Mucosa of gallbladder (tissue), 1 donor: ENCODE results near the gene BMAL1. TPM values are rescaled to one million over a fixed set of nuclear protein-coding genes. Genes with fewer than 3 reads are reported as not detected.
A peak's percentile ranks its signal among the peaks of the same experiment; 100 is the strongest.

Source experiments
- DNase-seq: peaks from one replicate; pipeline ENCODE4 v3.0.0-alpha.2; 2020; ENCODE audit warnings: low spot score
- total RNA-seq: library from RNA; stranded (reverse); gene quantifications from one replicate; pipeline ENCODE4 v1.2.1, GENCODE V29; 2021
- donor health status: DM: no; HTN: no; CAD: no.

Gene BMAL1
- total RNA-seq, 1 donor from 2014 or later, result 21.2 TPM

DNA sequence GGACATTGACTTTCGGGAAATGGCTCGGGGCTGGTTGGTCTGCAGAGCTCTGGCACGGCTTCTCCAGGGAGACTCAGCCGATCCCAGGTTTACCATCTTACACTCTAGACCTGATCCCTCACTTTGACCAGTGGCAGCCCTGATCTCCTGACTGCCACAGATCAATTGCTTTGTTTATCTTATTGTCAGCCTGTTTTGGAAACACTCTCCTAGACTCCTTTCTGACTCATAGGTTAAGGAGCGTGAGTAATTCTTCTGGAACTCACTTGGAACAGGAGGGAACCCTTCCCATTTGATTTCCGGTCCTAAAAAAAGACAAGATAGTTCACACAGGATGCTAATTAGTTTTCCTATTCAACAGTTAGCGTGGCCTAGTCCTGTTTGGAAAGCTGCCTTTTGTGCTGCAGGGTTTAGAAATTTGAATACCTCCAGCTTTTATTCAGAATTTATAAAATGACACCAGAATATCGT is 16.0 kb upstream of the BMAL1 start:
- DNase-seq, result peak; percentile 48

DNA sequence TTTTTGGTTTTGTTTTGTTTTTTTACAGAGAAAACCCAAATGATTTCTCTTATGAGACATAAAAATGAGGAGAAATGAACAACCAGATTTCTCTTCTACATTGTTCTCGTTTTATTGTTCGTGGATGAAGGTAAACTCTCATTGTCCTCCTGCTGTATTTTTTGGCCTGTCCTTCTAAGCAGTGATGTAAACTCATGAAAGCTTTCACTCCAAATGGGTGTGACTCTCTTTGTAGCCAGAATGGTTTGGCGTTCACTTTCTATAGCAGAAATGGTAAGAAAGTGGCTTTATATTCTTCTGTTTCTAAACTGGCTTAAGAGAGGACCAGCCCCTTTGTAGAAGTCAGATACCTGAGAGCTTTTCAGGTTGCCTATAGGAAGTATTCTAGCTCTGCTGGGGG is 15.5 kb upstream of the BMAL1 start:
- DNase-seq, result no peak

DNA sequence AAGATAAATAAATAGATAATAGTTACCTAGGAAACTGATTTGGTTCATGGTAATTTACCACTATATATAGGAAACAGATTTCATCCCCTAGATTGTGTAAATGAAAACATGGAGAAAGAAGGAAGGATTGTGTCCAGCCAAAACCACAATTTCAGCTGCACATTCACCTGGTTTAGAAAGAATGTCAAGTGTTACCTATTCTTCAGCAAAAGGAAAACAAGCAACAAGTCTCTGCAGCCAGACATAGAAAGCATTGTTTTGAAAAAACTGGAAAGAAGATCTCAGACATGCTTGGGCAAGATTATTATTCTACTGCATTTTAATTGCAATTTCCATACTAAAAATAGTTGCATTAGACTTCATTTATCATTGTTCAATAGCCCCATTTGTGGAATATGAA is 8.8 kb upstream of the BMAL1 start:
- no peak for DNase-seq

DNA sequence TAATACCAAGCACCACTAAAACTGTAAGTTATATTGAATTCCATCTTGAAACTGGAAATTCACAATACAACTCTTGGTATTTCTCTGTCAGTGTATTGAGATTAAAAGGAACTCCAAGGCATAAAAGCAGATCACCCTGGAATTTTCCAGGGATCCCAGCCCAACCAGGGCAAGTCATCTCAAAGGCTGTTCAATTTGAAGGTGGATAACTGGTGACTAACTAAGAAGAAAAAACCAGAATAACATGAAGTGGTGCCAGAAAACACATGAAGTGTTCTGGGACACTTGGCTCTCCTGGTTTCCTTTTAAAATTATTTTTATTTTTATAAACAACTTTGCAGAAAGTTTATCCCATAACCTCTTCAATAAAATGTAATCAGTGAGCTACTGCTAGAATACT is 7.8 kb upstream of the BMAL1 start:
- no peak for DNase-seq

DNA sequence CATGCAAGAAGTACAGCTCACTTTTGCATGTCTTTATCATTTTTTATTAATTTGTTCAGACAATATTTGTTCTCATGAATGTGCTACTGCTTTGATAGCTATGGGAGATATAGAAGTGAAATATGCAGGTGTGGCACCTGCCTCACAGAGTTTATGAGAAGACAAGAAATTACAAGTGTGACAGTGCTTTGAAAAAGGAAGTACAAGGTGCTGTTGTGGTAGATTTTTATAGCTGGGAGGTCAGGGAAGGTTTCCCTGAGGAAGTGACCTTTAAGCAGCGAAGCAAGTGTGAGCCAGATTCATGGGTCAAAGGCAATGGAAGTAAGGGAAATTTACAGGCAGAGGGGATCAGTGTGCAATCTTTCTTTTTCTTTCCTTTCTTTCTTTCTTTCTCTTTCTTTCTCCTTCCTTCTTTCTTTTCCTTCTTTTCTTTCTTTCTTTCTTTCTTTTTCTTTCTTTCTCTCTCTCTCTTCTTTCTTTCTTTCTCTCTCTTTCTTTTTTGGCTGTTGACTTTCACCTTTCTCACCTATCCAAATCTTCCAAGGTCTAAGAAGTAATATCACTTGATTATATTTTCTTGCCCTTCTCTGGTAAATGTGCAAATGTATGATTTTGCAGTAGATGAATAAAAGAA is 6.4 kb upstream of the BMAL1 start:
- no peak for DNase-seq

DNA sequence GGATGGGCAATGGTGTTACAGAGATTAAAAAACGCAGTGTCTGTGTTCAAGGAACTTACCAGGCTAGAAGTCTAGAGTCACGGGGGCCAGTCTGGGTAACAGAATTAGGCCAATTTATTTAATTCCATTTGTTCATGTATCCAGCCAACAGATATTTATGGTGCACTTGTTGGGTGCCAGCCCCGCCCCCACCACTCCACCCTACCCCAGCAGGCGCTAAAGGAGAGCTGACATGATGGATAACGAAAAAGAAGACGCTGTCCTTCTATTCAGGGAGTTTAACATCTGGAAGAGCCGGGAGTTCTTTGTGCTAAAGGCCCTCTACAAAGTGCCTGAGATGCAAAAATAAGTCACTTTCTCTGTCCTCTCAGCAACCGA is 1.1 kb upstream of the BMAL1 start:
- DNase-seq, result no peak

DNA sequence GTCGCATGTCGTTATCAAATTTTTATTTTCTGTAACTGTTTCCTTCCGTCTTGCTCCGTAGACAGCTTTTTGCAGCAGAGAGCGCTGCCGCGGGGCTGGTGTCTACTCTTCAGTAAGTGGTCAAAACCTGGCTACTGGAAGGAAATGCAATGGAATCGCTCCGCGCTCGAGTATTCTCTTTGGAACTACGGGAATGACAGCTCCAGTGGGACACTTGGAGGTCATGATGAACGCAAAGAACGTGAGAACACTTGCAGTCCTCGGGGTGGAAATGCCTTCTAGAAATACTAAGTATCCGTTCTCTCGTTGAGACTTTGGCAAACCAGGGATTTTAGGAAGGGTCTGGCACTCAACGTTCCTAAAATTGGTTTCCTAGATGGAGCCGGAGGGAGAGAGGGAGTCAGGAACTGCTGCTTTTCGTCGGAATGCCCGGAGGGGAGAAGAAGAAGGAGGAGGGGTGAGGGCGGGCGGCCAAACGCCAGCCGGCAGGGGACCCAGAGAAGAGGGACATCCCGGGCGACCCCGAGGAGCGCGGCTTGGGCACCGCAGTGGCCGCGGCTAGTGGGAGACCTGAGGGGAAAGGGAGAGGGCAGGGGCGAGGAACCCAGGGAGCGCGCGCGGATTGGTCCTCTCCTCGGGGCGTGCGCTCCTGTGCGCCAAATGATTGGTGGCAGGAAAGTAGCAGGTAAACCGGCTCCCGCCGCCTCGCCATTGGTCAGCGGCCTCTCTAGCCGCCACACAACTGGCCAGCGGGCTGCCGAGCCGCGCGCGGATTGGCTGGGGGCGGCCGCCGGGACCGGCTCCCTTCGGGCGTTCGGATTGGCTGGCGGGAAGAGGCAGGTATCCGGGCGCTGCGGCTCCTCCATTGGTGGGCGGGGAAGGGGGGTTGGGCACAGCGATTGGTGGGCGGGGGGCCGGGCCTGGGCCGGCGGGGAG is 490 bp upstream of the BMAL1 start:
- peak; percentile 99 for DNase-seq

DNA sequence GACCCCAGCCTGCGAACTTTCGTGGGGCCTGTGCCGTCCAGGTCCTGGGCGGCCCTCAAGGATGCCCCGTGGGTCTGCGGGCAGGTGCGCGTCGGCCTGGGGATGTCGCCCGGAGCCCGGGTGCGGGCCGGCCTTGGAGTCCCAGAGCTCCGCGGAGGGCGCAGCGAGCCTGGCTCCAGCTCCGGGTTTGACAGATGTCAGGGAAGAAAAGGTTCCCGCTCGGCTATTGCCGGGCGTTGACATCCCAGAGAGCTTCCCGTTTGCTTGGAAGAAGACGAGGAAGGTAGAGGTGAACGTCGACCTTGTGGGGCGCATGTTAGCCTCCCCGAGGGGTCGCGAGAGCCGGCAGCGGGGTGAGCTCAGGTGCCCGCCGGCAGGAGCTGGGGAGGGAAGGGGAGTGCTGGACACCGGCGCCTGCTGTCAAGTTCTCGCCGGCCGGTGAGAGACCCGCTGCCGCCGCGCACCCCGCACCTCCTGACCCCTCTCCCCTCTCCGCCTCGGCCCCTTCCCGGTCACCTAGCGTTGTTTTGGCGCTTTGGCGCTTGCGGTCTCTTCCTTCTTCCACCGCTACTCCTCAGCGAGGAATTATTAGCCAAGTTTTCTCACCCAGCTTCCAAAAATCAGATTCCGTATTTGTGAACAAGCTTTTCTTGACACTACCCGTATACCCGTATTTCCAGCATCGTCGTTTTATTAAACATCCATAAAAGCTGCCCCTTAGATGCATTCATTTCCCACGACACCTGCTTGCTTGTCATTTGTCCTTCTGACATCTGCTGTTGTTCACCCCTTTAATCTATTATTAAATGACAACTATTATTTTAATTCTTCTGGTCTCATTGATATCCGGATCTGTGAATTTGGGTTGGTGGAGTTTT is 1.3 kb downstream of the BMAL1 start:
- DNase-seq, result no peak

DNA sequence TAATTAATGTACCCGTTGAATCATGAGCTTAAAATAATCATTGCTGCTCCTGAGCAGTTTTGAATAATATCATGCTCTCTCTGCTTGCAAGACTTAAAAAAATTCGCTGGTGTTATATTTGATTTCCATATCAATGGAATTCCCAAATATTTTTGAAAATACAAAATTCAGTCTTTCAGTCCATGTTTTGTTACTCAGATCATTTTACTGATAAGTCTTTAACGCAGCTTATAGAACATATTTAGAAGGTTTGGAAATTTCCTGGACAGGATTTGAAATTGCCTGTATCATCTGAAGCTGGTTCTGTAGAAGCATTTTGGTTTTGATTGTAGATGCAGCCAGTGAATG is 1.9 kb downstream of the BMAL1 start:
- DNase-seq, result no peak

DNA sequence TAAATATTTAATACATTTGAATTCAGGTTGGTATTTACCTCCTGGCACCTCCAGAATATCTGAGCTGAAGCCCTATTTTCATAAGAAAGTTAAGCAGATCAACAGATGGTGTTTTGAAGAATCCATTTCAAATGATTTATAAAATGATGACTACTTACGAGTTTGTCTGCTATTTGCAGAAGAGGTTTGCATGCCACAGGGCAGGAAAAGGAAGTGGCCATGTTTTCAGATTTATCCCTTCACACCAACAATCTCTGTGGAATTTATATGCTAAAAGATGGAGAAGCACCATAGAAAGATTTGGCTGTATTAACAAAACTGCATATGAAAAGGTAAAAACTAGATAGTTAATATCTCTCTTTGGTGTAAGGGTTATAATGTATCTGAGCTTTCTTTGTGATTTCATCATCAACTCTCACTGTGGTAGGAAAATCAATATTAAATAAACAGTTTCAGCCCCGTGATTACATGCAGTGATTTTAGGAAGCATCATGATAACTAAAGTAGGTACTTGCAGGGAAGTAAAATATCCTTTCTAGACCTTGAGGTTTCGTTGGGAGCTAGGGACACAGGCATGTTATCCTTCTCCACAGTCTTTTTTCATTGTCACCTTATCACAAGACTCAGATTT is 2.6 kb downstream of the BMAL1 start:
- DNase-seq, result no peak

DNA sequence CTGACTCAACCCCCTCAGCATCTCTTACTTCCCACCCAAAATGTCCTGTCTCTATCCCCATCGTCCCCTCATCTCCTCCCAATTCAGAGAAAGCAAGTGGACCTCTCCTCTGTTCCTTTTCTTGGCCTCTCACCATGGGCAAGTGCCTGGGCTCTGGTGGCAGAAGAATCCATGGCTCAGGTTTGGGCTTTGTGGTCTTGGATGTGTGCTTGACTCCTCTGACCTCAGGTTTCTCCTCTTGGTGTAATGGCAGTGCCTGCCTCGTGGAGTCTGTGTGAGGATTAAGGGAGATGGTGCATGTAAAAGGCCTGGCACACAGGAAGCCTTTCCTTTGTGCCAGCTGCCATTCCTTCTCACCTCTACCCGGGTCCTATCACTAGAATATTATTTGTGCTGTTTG is 3.2 kb downstream of the BMAL1 start:
- DNase-seq, result no peak

DNA sequence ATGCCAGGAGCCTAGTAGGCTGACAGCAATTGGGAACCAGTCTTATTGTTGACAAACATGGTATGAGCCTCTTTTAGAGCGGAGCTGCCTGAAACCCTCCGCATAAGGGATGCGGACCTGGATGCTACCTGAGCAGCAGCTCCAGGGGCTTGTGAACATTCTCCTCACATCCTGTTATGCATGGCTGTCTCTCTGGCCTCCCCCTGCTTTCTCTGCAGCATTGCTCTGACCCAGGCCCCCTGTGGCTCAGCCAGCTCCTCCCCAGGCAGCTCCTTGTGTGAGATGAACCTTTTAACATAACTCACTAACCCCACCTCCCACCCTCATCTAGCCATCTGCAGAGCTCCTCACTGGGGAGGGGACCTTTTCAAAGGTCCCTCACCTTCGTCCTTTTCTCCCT is 6.0 kb downstream of the BMAL1 start:
- DNase-seq, result no peak

DNA sequence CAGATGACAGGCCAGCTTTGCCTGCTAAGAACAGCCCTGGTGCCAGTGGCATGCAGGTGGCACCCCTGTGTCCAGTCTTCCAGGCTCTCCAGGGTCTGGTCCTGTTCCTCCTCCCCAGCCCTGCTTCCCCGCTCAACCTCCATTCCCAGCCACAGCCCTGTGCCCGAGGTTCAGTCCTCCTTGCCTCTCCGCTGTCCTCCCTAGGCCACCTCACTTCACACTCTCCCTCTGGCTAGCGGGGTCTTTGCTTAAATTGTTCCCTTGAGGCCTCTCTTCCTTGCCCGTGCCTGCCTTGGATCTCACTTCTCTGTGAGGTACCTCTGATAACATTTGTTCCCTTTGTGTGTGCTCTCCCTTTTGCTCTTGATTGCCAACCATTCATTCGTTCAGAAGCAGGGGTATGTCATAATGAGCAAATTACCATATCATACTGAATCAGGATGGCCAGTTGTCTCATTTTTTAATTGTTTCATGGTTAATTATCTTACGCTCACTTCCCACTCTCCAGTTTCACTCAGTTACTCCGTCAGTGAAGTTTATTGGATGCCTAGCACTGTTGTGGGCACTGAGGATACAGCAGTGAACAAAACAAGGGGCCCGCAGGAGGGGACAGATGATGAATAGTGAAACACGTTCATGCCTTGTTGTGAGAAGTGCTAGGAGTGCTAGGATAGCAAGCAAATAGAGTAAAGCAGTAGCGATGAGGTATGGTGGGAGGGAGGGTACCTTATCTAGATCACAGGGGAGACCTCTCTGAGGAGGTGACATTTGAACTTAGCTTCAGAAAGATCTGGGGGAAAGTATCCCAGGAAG is 7.4 kb downstream of the BMAL1 start:
- DNase-seq, result no peak

DNA sequence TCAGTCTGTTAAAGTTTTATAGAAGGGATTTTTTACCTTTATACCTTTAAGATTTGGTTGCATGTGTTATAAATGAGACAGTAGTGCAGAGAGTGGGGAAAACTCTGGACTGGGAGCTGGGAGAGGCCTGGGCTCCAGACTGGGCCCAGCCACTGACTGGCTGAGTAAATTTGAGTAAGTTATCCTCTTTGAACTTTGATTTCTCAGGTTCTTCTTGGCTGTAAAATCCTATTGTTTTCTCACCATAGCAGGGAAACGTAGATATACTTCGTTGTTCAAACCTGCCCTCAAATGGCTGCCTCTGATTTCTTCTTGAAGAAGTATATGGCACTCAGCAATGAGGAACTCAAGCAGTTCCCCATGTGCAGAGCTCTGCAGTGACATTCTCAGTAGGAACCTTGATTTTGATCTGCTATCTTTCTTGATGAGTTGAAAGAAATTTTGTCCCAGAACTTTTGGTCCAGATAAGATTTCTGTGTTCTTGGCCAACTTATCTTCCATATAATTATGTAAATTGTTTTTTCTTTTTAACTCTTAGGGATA is 8.8 kb downstream of the BMAL1 start:
- no peak for DNase-seq

DNA sequence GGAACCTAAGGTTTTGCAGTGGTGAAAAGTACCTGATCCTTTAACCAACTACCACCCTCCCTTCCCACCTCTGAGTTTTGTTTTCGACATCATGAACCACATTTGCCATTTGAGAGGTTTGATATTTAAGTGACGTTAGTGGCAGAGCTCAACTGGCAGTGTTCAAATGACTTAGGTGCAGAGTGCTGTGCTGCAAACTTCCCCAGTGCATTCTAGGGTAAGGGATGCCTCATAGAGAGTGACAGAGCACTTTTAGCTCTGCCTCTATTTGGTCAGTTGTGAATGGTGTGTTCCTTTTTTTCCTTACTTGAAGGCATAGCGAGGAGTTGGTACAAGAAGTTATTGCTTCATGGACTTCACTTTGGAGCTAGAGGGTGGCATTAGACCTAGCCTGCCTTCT is 9.4 kb downstream of the BMAL1 start:
- DNase-seq, result no peak

DNA sequence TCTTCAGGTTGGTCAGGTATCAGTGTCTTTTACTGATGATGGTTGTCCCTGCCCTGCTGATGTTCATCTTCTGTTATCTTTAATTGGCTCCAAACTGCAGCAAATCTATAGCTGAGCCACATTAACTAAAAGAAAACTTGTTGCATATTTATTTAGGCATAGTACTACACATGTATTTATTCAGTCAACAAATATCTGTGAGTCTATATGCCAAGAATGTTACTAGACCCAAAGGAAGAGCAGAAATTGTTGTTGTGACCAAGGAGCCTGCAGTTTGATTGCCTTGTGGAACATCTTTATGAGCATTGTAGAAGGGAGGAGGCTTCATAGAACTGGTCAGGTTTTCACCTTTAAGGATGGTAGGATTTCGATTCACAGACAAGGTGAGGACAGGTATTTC is 10.1 kb downstream of the BMAL1 start:
- no peak for DNase-seq

DNA sequence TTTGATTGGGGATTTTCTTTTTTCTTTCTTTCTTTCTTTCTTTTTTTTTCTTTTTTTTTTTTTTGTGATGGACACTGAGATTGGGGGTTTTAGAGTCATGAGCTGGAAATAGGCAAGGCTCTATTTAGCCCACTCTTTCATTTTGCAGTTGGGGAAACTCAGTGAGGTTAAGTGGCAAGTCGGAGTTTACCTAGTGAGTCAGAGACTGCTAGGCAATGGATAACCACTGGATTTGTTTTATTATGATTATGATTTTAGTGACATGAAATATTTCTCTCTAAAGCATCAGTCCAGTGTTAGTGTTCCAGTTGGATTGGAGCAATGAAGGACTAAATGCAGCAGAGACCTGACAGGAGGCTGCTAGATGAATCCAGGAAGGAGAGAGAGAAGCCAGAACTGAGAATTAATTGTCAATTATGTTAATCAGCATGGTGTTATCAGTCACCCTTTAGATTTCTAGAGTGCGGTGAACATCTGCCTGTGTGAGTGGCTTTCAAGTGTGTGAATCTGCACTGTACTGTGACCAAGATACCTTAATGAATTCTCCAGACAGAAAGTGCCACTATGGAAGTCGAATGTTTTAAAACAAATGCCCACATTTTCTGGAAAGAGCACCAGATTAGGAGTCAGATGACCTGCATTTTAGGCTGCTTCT is 10.9 kb downstream of the BMAL1 start:
- DNase-seq, result no peak

DNA sequence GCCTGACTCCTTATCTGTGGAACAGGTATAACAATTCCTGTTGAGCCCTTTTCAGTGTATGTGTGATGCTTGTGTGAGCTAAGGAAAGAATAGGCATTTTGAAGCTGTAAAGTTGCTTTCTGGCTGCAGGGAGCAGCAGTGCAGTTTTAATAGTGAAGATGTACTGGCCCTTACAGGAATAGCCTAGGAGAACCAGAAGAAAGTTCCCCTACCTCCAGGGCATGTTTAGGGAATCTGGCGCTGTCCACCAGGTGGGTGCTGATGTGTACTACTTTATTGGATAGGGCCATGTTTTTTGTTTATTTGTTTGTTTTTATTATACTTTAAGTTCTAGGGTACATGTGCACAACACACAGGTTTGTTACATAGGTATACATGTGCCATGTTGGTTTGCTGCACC is 11.5 kb downstream of the BMAL1 start:
- DNase-seq, result no peak

DNA sequence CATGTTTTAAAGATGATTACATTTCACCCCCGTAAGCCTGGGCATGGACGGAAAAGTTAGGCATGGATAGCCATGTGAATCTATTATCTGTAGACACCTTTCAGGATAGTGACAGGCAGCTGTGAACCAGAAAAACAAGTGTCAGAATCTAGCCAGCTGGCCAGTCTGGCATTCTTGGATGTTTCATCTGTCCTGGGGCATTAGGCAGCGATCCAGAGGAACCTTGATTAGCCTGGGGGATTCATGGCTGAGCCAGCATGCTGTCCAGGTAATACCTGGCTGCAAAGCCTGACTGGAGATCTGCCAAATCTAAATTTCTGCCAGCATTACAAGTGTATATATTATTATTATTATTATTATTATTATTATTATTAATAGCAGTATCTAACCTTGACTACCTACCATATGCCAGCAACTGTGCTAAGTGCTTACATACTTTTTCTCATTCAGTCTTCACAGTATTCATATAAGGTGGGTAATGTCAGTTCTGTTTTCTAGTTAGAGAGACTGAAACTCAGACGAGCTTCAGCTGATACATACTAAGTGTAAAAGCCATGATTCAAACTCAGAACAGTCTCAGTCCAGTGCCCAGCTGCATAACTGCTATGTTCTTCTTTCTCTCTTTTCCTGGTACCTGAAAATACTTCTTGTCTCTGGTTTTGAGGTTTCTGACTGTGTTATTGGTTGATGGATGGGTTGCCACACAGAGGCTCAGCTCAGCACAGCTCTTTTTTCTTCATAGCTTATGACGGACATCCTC is 12.8 kb downstream of the BMAL1 start:
- no peak for DNase-seq

DNA sequence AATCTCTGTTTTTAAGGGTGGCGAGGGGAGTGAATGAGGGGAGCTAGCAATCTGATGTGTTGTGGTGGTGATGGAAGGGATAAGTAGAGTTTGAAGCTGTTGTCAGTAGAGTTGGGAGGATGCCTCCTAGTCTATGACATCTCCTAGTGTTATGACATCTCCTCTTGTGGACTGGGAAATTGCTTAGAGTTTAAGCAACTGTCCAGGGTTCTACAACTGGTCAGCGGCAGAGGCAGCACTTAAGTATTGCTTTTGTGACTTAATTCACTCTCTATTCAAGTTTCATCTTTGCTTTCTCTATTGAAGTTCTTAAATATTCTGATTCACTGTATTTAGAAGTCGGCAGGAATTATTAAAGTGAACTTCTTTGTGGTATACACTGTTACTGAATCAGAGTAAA is 13.8 kb downstream of the BMAL1 start:
- DNase-seq, result no peak
